HG03139 (cell line): ENCODE data around the gene NAA10.
A peak's percentile ranks its signal among the peaks of the same experiment; 100 is the strongest.
"Not testable (repeated sequence)": the region's sequence is repeated elsewhere in the genome, so short reads cannot be mapped to it uniquely, and the experiment has no call there.

Experiments
- ATAC-seq: cut with Tn5 transposase; IDR thresholded peaks from one replicate; pipeline ENCODE4 v1.9.1; 2021; ENCODE audit not compliant: unreplicated experiment

Gene NAA10

DNA sequence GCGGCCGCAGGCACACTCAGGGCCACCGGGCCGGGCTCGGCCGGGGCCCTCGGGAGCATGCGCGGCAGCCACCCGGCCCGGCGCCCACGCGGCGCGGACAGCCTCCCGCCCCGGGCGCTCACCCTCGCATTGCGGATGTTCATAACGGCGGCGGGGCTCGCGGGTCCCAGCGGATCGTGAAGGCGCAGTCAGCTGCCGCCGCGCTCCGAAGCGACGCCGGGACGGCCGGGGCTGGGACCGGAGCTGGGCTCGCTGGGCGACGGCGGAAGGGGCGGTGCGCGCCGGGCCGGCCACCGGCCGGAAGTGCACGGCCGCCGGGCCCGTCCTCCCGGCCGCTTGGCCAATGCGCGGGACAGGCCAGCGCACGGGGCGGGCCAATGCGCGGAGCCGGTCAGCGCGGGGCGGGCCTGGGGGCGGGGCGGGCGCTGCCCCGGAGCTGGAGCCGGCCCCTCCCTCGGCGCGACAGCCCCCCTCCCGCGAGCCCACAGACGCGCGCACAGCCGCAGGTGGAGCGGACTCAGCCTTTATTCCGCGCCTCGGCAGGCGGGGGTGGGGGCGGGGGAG, at the start of gene NAA10:
Gene NAA10, minus strand, starts transcription at position 276 of the 564 bp plus-strand sequence. Its CDS starts 133 bp downstream, at position 143.
- ATAC-seq: peak; percentile 74

DNA sequence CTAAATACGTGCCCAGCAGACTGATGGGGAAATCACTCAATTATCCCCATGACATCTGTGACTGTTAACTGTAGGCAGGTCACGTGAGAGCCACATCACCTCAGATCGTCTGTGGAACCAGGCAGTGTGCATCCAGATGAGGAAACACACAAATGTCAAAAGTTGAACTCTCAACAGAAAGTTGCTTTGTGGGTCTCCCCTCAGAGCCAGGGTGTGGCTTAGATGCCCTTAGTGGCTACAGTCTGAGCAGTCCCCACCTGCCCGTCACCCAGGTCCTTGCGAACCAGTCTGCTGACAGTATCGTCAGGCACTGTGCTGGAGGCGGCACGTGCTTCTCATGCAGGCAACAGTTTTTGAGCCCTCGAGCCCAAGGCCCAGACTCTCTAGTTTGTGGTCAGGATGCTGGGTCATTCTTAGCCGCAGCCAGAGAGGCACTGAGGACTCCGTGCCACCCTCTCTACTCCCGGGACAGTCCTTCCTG, 48.5 kb upstream of the NAA10 start:
- no peak for ATAC-seq

DNA sequence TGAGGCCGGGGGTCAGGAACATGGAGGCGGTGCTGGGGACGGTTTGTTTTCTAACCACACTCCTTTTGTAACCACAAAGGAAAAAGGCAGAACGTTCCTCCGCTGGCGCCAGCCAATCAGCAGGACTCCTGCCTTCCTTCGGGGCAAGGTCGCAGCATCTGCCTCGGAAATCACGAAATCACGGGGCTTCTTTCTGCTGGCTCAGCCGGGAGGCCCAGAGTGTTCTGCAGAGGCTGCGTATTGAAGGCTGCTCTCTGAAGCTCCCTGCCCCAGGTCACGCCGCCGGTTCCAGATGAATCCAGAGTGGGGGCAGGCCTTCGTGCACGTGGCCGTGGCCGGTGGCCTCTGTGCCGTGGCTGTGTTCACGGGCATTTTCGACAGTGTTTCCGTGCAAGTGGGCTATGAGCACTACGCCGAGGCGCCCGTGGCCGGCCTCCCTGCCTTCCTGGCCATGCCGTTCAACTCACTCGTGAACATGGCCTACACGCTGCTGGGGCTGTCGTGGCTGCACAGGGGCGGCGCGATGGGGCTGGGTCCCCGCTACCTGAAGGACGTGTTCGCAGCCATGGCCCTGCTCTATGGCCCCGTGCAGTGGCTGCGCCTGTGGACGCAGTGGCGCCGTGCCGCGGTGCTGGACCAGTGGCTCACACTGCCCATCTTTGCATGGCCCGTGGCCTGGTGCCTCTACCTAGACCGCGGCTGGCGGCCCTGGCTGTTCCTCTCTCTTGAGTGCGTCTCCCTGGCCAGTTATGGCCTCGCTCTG, 47.1 kb upstream of the NAA10 start:
- no peak for ATAC-seq

DNA sequence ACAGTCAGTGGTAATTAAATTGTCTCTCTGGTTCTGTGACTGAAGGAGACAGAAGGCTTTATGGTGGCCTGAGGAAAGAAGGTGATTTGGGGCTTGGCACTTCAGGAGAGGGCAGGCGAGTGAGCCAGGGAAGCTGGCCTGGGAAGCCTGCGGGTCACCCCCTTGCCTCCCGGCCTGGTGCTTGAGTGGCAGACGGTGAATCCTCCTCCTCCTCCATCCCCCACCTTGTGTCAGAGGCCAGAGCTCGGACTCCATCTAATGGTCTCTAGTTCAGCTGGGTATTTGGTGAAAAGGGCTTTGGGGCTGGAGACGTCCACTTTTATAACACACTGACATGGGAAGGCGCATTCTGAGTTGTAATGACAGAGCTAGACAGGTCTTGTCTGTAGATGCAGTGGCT, 46.4 kb upstream of the NAA10 start:
- ATAC-seq: no peak

DNA sequence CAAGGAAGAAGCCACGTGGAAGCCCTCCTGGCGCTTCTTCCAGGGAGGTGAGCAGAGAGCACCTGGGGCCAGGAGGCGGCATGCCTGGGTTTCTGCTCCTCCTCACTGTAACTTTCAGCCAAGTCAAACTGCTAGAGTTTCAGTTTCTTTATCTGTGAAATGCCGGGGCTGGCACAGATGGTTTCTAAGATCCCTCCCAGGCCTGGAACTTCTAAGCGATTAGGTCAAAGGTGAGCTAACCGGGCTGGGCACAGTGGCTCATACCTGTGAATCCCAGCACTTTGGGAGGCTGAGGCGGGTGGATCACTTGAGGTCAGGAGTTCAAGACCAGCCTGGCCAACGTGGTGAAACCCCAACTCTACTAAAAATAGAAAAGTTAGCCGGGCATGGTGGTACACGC, 45.6 kb upstream of the NAA10 start:
- ATAC-seq: not testable (repeated sequence)

DNA sequence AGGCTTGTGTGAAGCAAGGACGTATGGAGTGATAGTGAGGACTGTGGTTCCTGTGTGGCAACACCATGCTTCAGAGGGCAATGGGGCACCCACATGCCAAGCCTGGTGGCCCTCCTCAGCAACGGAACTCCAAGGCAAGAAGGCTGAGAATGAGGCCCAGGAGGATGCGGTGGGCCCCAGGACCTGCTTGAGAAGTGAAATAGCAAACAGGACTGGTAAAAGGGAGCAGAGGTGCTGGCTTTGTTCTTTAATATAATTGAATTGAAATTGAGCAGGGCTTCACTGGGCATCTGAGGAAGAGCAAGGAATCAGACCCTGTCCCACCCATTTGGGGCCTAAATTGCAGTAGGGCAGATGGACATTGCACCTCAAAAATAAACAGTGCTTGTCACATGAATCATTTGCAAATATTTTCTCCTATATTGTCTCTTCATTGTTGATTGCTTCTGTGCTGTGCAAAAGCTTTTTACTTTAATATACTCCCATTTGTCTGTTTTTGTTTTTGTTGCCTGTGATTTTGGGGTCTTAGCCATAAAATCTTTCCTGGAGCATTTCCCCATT, 40.0 kb upstream of the NAA10 start:
- no peak for ATAC-seq

DNA sequence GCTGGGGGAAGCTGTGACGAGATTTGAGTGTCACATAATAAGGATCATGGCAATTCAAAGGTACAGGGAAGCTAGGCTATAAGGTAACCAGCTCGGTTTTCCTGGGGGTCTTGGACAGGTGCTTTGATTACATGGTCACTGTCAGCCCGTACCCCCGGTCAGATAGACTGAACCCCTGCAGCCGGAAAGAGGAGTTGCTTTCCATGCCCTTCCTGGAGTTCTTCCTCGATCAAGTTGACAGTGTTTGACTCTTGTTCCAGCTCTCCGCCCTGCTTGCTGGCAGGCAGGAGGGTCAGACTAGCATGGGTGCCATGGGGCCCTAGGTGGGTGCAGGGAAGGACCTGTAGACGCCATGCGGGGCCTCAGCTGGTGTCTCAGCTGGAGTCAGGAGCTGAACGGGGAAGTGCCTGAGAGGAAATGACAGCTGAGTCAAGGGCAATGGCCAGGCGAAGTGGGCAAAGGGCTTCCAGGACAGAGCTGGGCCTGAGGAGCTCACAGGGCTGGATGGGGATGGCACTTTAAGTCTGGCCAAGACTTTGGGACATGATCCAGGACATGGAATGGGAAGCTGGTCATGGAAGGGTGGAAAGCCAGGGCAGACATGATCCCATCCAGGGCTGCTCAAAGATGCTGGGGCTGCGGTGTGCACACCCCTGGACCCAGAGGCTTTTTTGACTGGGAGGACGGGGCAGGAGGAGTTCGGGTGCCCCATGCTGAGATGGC, 39.3 kb upstream of the NAA10 start:
- ATAC-seq: no peak

DNA sequence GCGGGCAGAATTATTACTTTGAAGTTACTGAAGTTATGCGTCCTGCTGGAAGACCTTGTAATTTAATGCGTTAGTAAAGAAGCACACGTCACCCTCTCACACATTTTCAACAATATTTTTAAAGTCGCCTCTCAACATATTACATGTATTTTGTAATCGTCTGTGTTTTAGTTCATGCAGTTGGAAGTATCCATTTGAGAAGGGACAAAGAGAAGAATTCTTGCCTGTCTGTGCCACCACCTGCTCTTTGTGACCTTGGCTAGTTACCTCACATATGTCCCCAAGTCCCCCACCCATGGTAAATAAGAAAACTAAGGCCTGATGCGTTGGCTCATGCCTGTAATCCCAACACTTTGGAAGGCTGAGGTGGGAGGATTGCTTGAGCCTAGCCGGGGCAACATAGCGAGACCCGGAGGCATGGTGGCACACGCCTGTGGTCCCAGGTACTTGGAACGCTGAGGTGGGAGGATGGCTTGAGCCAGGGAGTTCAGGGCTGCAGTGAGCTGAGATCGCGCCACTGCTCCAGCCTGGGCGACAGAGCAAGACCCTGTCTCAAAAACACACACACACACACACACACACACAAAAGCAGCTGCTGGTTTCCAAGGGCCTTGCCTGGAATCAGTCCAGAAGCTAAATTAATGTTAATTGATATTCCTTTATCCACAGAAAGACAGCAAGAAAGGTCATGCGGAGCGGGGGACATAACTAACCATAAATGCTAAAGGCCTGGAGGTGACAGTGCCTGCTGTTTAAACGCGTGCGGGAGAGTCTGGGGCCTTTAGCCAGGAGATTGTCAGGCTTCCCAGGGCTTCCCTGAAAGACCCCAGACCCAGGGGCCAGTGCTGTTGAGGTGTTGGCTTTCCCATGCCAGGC, 38.5 kb upstream of the NAA10 start:
- ATAC-seq: no peak

DNA sequence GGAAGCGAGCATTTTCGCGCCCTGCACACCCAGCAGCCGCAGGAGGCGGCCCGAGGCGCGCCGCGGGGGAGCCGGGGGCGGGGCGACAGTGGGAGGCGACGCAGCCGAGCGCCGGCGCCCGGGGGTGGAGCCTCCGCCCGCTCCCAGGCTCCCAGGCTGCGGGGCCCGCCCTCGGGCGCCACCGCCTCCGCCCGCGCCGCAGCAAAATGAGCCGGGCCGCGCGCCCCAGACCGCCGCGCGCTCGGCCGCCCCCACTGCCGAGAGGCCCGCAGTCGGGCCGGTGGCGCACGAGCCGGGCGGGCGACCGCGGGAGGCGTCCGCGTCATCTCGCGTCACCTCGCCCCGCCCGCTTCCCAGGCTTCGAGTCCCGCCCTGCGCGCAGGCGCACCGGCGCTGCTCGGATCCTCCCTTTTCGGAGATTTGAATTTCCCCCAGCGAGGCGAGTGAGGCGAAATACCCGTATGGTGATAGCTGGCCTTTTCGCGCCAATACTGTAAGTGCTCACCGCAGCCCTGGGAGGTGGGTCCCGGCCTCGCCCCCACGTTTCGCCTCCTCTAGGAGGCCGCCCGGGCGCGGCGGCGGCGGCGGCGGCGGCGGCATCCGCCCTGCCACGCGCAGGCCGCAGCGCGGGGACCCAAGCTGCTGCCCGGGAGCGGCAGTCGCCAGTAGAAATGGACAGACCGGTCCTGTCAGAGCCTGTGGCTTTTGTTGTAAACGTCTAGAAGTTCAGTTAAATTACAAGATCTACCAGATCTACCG, 37.7 kb upstream of the NAA10 start, which contains the start of gene TMEM187:
Gene TMEM187, plus strand, starts transcription at position 387 of the 759 bp plus-strand sequence. CDS start 9,309 bp downstream, outside the sequence.
- ATAC-seq: peak; percentile 32

DNA sequence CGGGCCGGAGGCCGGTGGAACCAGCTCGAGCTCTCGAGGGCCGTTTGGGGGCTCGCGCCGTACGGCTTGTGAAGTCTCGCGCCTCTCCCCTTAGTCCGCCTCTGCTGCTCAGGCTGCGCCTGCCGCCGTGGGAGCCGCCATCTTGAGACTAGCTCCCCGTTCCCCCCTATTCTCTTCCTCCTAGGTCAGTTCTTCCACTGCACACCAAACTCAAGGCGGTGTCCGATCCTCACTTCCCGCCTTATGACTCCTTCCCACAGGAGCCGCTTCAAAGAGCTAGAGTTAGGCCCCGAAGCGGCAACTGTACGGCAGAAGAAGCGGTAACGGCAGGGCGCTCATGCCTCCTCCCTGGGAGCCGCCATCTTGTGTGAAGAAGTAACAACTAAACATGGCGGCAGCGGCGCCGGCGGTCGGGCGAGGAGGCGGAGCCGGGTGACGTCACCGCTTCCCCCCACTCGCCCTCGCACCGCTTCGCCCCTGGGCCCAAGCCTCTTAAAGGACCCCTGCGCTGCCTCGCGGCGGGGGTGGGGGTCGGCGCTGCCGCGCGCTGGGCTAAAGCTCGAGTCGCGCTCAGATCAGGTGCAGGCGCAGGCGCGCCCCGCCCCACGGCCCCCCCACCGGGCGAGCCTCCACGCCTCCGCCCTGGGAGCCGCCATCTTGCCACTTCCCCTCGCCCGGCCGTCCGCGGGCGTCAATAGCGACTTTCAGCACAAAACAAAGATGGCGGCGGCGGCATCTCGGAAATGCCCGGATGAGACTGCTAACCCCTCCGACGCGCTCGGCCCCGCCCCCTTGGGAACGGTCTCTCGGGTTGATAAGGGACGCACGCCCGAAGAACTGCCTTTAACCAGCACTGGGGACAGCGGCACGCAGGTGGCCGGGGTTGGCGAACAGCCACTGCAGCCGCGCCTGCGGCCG, 36.9 kb upstream of the NAA10 start, which contains the start of gene HCFC1:
Gene HCFC1, minus strand, starts transcription at position 369 of the 918 bp plus-strand sequence. CDS start 978 bp downstream, outside the sequence.
- peak; percentile 37 for ATAC-seq

DNA sequence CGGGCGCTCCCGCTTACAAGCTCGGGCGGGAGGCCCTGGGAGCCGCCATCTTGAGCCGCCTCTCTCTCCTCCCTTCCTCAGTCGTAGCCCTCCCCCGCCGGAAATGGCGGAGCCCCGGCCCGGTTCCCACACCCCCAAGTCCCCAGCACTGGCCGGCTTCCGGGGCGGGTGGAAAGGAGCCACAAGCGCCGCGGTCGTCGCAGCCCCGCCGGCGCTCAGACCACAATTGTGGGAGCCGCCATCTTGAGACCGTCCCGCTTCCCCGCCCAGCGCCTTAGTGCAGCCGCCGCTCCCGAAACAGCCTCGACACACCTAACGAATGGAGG, 36.2 kb upstream of the NAA10 start:
- ATAC-seq: peak; percentile 26

DNA sequence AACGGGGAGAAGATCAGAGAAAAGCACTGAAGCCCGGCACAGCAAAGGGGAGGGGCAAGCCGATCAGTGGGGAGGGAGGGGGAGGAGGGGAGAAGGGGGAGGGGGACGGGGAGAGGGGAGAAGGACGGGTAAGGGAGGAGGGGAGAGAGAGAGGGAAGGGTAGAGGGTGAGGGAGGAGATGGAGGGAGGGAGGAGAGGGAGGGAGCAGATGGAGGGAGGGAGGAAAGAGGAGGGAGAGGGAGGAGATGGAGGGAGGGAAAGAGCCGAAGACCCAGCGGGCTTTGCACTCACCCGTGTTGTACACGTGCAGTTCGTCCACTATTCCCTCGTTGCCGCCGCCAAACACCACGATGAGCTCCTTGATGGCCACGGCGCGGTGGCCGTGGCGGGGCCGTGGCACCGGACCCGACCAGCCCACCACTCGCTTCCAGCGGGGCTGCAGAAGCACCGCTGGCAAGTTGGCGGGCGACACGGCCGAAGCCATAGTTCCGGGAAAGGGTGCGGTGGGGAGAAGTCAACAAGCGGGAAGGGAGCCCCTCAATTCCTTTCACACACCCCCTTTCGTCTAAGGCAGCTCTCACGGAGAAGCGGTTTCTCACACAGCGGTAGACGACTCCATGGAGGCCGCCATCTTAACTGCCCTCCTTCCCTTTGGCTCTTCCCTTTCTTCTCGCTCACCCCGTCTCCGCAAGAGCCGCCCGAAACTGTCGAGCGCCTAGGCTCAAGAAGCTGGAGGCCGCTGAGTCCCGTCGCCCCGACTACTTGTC, 35.7 kb upstream of the NAA10 start:
- ATAC-seq: no peak

DNA sequence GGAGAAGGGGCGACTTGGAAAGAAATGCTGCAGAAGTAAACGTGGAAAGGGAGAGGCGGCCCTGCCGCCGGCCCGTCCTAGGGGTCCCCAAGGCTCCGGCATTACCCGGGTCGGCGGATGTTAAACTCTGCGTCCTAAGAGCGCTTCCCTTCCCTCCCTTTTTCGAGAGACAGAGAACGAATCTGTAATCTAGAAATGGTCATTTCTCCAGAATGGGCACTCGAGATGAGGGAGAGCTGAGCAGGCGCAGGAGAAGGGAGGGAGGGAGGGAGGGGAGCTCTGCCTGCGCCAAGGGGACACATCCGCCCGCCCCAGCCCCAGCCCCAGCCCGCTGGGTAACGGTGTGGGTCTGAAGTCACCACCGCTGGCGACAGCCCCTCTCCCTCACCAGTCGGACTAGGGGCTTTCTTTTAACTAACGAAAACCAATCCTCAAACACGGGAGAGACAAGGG, 35.1 kb upstream of the NAA10 start:
- ATAC-seq: no peak

DNA sequence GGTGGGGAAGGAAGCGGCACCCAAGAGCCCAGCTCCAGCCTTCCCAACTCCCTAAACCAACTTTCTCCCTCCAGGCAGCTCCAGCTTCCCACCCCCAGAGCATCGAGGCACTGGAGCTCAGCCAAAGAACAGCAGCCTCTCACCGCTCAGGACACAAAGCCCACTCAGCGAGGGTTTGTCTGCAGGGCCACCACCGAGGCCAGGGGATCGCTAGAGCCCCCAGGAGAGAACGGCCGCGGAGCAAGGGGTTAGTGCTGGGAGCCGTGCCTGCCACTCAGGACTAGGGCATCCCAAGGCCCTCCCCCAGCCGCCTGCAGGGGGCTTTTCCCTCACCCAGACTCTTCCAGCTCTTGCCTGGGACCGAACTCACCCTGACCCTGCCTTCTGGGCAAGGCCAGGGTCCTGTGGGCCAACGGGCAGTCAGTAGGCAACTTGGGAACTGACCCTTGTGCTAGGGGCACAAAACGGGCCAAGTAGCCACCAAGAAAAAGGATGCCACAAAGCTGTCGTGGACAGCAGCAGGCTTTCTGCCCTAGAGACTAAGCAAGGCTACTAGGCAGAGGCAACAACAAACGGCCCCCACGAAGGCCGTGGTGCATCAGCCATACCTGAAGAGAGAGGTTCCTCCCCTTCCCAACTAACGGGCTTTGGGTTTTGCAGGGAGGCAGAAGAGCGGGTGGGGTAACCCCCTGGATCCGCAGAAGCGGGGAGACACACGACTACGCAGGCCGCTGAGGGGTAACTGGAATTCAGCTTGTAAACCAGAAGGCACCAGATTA, 34.5 kb upstream of the NAA10 start:
- ATAC-seq: no peak

DNA sequence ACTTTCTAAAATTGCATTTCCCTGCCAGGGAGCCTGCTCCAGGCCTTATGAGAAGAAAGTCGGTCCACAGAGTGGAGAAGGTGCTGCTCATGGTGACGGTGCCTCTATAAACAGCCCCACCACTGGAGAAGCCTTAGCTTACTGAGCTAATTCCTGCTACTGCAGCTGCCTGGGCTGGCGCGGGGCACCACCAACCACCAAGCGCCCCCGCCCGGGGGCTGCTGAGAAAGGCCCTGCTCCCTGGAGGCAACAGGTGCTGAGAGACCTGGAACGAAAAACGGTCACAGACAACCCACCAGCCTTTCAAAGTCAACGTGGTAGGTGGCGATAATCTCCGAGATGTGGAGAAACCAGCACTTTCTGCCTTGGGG, 33.9 kb upstream of the NAA10 start:
- ATAC-seq: no peak

DNA sequence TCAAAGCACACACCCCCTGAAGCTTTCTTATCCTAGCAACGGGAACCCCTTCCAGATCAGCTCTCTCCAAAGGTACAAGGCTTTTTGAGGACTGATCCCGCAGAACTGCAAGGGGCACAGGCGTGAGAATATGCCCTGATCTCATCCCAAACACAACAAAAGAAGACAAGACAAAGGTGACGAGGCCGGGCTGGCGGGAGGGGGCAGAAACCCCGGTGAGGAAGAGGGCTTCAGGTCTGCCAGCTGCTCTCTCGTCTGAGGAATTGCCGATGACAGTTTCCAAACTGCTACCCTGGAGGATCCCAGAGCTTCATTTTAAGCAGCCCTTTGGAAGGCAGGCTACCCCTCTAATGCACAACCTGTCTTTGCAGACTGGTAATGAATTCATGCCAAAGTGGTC, 33.4 kb upstream of the NAA10 start:
- no peak for ATAC-seq

DNA sequence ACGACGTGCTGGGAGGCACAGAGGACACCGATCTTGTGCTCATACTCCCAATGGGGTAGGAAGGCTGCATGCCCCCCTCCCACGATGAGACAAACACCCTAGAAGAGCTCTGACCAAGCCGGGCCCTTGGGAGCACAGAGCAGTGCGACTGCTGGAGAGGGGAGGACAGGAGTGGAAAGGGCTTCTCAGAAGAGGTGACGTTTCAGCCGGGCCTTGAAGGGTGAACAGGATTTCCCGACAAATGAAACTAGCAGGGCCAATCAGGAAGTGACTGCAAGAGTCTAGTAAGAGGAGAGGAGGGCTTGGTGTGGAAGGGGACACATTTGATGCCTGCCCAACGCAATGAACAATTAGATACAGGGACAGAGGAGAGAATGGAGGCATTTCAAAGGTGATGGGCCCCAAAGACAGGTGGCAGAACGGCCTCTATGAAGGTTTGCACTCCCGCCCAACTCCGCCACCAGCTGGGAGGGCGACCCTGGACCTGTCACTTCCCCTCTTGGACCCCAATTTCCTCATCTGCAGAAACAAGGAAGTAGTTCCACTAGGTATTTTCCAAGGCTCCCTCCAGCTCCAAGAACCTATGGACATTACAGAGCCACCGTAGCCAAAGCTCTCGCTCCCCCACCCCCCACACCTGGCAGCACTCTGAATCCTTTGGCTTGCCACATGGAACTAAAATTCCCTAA, 32.8 kb upstream of the NAA10 start:
- ATAC-seq: no peak
